ENCODE measurements around the gene GGTA1.
A peak's percentile ranks its signal among the peaks of the same experiment; 100 is the strongest.
"Not testable (repeated sequence)": the region's sequence is repeated elsewhere in the genome, so short reads cannot be mapped to it uniquely, and the experiment has no call there.

Gene GGTA1

DNA sequence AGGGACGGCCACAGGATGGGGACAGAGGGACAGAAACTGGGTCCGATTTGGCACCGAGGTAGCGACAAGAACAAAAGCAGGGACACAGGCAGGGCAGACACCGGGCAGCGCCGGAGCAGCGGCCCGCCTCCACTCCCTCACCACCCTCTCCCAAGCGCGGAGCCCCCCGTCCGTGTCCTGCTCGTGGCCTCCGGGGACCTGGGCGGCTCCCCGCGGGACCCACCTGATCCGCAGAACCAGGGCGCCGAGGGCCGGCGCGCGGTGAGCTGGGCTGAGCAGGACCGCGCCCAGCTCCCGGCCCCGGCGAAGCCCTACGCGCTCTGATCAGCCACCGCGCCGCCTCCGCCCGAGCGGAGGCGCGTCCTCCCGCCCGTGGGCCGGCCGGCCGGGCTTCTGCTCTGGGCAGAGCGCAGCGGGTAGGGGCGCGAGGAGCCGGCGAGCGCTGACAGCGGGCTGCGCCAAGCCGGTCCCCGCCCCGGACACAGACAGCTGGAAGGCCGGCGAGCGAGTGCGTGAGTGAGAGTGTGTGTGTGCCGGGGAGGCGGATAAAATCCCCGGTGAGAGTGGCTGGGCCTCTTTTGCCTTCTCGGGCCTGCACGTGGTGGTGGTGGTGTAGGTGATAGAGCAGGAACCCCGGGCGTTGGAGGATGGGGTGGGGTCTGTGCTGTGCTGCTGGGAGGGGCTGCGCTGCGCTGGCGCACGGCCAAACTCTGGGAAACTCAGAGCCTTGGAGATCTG is at the start of gene GGTA1:
Gene GGTA1, minus strand, starts transcription at position 418 of the 738 bp plus-strand sequence. CDS start 31,922 bp downstream, outside the sequence.
- no peak for DNase-seq

DNA sequence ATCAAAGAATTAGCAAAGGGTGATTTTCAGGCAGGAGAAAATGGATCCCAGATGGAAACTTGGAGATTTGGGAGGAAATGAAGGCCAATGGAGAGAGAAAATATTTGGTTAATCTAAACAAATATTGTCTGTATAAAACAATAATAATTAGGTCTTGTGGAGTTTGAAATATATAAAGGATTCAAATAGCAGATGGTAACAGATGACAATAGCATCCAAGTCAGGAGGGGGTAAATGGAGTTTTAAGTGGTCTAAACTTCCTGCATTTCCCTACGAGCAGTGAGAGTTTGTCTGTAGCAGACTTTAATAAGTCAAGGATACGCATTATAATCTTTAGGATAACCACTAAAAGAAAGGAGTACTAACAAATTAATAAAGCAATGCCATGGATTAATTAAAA is 49.0 kb upstream of the GGTA1 start:
- DNase-seq: no peak

DNA sequence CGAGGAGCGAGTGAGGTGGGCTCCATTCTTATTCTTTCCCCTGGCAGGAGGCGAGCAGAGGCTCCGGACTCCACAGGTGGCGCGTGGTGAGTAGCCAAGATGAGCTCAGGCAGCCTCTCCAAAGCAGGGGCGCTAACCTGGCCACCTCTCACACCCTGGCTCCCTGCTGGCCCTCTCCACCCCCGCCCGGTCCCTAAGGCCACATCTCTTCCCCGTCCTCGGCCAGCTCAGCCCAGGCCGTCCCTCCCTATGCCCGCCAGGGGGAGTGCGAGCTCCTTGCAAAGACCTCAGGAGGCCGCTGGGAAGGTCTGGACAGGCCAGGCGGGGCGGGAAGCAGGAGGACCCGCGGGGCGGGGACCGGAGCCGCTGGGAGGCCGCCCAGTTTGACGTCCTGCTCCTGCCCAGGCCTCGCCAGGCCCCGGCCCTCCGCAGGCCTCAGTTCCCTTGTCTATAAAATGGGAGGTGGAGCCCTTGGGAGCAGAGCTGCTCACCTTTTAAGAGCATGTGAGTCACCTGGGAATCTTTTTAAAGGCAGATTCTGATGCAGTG is 46.3 kb upstream of the GGTA1 start:
- DNase-seq: peak; percentile 61

DNA sequence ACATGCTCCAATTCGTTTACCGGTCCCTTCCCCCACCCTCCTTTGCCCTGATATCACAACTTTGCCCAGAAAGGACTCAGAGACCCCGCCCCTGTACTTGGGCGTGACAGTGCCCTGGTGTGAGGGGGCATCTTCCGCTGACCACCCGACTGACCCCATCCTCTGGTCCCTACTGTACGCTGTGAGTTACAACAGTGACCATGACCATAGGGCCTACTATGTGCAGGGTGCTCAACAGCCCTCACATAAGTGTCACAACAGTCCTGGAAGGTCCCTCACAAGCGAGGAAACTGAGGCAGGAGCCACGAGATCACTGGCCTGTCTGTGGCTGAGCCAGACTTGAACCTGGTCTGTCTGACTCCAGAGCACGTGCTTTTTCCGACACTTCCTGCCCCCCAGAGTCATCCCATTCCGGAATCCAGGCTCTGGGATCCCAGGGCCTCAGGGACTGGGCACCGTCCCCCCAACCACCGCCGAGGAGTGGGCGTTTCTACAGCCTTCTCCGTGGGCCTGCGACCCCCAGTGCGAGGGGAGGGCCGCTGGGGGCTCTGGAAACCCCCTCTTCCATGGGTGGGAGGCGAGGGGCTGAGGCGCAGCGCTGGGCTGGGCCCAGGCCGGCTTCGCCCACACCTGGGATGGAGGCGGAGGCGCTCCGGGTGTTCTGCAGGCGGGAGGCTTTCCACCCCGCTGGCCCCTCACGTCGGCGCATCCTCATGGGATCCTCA is 45.7 kb upstream of the GGTA1 start:
- no peak for DNase-seq

DNA sequence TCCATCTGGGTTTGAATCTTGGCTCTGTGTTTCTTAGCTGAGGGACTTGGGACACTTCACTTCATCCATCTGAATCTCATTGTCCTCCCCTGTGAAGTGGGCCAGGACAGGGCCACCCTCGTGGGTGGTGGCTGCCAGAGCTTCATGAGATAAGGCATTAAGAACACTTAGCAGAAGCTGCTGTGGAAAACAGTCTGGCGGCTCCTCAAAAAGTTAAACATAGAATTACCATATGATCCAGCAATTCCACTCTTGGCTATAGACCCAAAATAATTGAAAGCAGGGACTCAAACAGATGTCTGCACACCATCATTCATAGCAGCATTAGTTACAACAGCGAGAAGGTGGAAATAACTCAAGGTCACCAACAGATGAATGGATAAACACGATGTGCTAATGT is 42.4 kb upstream of the GGTA1 start:
- no peak for DNase-seq

DNA sequence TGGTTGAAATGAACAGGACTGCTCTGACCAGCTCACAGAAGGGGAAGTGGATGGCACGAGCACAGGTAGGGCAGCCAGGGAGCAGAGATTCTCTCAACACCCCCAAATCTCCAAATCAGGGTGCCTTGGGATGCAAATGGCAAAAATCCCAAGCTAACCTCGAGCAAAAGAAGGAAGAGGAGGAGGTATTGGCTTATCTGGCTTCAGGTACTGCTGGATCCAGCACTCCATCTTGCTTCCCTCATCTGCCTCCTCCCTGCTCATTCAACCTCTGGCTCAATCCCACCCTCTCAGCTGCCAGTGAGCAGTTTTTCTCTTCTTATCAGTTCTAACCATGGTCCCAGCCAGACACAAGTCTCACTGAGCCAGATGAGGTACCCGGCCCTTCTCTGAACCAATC is 41.6 kb upstream of the GGTA1 start:
- no peak for DNase-seq

DNA sequence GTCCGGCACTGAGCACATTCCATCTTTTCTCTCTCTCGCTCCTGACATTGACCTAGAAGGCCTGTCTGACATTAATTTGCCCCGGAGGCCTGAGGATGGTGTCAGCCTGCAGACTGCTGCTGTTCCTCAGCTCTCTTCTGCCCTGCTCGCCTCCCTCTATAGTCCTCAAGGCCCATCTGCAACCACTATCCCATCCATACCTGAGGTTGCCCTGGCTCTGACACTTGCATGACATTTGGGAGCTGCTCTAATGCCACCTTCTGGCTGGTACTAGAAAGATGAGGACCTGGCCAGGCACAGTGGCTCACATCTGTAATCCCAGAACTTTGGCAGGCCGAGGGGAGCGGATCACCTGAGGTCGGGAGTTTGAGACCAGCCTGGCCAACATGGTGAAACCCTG is 38.6 kb upstream of the GGTA1 start:
- DNase-seq: no peak

DNA sequence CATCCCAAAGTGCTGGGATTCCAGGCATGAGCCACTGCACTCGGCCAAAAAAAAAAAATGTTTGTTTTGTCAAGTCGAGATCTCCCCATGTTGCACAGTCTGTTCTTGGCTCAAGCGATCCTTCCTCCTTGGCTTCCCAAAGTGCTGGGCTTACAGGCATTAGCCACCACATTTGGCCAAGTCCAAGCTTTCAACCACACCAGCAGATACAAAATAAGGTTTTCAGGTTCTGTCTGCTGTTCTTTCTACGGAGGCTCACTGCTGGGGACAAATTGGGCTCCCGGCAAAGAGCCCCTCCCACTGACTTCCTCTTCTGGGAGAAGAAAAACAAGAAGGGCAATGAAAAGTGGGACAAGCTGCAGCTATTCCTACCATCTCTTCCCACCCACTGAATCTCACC is 37.6 kb upstream of the GGTA1 start:
- DNase-seq: no peak

DNA sequence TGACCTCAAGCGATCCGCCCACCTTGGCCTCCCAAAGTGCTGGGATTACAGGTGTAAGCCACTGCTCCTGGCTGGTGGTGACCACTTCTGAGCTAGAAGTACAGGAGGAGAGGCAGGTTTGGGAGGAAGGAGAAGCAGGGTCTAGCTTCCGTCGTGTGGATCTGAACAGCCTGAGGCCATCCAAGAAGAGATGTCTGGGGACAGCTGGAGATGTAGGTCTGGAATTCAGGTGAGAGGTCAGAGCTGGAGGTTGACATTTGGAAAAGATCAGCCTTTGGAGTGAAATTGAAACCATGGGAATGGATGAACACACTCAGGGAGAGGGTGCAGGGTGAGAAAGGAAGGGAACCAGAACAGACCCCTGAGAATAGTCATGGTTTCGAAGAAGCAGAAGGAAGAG is 33.2 kb upstream of the GGTA1 start:
- DNase-seq: no peak

DNA sequence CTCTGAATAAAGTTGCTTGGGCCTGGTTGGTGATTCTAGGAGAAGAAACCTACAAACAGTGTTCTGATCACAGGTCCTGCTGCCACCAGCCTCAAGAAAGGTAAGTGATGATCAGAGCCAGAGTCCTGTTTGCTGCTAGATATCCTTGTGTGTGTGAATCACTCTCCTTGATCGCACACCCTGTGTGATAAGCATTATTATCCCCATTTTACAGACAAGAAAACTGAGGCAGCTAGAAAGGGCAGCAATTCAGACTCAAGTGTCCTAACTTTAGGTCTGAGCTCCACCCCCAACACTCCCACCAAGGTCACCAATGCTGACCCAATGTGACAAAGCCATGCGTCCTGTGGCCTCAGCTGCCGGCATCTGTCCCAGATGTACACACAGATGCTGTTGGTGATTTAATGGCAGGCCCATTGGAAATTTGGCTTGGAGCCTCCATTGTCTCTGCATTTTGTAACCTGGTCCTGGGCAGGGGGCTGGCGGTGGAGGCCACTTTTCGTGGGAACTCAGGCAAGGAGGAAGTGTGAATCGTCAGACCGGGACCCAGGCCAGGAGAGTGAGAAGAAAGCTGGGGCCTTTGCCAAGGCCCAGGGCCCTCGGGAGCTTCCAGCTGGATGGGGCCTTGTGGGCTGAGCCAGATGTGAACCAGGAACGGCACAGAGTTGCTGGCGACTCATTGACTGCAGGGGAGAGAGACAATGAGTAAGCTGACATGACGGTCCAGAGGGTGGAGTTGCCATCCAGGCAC is 29.8 kb upstream of the GGTA1 start:
- DNase-seq: no peak

DNA sequence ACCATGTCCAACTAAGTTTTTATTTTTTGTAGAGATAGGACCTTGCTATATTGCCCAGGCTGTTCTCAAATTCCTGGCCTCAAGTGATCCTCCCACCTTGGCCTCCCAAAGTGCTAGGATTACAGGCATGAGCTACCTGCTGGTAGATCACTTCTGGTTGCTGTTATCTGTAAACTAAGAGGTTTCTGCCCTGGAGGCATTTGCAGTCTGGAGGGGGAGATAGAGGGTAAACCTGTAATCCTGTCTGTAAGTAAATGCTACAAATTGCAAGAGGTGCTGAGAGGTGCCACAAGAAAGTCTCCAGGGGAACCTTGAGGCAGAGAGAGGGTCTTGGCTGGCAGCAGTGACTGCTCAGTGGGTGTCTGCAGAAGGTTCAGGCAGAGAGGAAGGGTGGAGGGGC is 29.0 kb upstream of the GGTA1 start:
- no peak for DNase-seq

DNA sequence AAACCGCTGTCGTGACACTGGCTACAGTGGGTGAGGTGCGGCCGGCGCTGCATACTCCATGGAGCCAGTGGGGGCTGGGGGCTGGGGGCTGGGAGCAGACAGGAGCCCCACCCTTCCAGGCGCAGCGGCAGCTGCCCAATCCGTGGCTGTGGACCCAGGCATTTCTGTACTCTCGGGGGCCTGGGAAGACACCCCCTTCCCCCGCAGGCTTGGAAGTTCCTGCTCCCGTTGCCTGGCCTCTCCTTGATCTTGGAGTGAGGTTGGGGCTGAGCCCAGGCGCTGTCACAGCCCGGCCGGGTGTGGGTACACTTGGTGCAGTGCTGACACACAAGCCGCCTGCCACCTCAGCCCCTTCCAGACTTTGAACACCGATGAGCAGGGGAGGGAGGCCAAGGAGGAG is 27.7 kb upstream of the GGTA1 start:
- DNase-seq: no peak

DNA sequence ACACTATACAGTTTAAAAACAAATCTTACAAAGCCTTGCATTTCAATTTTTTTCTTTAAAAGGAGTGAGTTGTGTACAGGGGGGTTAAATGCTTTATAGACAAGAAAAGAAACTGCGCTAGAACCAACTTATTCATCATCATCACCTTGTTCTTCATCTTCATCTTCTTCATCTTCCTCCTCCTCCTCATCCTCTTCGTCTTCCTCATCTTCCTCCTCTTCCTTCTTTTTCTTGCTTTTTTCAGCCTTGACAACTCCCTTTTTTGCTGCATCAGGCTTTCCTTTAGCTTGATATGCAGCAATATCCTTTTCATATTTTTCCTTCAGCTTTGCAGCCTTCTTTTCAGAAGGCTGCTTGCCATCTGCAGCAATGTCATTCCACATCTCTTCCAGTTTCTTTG is 20.0 kb upstream of the GGTA1 start:
- DNase-seq: not testable (repeated sequence)

DNA sequence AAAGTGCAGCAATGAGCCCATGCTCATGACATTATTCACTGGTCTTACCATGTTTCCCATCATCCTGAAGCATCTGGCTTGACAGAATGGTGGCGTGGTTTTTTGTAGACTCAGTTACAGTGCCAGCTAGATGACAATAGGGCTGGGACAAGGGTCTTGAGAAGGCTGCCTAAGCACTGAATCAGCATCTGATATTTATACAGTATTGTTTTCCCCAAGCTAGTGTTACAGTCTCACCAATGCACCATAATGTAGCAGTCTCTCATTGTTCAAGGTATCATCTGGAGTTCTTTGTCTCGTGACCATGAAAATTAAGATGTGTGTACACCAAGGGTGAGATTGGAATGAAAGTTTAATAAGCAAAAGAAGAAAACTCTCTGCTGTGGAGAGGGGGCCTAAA is 19.0 kb upstream of the GGTA1 start:
- DNase-seq: no peak

DNA sequence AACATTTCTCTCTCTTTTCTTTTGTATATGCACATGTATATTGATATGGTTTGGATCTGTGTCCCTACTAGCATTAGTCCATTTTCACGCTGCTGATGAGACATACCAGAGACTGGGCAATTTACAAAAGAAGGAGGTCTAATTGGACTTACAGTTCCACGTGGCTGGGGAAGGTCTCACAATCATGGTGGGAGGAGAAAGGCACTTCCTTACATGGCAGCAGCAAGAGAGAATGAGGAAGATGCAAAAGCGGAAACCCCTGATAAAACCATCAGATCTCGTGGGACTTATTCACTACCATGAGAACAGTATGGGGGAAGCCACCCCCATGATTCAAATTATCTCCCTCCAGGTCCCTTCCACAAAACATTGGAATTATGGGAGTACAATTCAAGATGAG is 13.5 kb upstream of the GGTA1 start:
- DNase-seq: not testable (repeated sequence)

DNA sequence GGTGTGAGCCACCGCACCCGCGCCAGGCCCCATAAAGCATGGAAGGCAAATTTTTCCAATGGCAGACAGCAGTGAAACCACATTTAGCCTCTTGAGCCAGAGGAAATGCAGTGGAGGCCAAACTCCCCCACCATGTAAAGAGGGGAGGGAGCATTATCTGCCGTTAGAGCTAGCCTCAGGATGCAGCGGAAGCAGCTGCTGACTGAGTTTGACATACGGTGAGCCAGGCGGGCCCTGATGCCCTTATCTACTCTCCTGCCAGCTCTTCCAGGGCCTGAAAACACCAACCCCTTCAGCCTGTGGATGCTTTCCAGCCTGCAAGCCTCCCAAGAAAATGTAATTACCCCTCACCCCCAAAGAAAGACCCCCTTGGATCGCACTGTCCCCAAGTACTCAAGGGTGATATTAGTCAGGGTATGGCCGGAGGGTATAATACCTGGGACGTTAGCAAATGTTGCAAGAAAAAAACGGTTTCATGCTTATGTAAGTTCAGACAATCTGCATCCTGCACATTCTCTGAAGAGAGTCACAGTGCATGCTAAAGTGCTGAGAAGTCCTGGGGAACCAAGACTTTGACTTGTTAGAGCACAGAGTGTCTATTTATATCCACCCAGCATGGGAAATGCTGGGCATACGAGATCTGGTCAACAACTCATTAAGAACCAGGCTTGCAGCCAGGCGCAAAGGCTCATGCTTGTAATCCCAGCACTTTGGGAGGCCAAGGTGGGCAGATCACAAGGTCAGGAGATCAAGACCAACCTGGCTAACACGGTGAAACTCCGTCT is 11.3 kb upstream of the GGTA1 start:
- no peak for DNase-seq

DNA sequence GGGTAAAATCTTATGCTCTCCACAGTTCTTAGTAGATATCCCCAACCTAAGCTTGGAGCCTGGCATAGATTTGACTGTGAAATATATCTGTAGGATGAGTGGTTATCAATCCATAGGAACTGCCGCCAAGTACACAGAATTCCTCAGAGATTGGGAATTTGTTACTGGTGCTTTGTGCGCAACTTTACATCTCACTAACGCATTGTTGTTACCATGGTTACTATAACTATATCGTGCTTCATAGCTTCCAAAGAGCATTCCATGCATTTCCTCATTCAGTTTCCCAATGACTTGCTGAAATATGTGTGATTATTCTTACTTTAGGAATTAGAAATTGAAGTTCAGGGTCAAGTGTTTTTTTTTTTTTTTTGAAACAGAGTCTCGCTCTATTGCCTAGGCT is 9.5 kb upstream of the GGTA1 start:
- DNase-seq: no peak

DNA sequence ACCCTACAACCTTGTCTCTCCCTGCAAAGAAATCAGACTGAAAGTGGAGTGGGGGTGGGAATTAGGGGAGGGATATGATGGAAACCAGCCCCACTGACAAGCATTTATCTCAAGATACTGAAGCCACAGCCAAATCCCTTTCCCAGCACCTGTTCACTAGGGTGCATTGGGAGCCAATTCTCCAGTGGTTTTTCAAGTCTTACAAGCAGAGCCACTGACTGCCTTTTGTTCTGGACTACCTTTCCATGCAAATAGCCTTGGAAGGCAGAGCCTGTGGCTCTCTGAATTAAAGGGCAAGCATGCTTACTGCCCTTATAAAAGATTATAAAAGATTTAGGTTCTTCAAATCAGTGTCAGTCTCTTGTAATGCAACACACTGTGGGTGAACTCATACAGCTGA is 8.8 kb upstream of the GGTA1 start:
- DNase-seq: no peak

DNA sequence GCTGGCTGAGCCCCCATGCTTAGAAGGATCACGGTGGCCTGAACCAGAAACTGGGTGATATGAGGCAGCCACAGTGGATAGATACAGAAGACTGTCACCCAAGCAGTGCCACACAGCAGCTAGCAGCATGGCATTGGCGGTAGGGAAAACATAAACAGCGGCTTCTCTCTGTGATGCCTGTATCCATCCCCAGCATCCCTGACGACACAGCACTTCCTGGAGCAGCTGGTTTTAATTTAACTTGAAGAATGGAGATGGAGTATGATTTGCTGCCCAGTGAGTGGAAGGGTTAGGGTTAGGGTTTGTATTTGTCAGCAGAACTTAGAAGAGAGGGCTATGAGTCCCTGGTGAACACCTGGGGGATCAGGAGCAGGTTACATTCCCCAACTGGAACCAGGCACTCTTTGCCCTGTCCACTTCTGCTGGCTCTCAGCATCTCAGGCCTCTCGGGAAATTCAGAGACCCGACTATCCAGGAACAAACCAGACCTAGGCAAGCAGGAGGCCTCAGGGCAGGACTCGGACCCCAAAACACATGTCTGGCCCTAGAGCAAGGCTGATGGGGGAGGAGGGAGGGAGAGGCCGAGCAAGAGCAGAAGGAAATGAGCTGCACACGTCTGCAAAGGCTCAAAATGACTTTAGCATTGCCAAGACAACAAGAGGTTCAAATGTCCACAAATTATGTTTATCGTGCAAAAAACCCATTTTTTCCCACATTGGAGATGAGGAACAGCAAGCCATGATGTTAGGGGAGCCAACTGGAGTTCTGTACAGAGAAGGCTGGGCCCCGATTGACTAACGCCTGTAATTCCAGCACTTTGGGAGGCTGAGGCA is 6.5 kb upstream of the GGTA1 start:
- no peak for DNase-seq

DNA sequence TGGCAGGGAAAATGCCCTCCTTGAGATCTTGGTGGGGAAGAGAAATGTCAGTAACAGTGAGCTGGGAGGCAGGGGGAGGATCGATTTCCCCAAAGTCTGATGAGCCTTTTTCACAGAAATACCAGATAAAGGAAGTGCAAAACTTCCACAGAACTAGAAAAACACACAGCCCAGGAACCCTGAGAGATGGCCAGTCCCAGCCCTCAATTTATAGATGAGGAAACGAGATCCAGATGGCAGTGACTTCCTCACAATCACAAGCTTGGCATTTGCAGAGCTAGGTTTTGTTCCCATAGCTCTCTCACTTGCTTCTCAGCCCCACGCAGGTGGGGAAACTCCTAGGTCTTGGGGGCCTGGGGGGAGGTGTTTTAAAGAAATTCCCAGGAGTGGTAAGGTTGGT is 3.8 kb upstream of the GGTA1 start:
- DNase-seq: no peak

DNA sequence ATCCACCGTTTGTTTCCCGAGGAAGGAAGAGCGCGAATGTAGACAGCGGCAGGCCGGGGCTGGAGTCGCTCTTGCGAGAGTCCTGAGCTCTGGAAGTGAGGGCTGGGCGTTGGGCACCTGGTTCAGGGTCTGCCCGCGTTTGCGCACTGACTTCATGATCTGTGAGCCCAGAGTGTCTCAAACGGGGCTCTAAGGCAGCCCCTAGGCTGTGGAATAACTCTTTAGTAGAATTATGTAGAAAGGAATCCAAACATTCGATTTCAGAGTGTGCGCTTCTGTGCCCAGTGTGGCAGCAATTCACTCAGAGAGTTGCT is 478 bp upstream of the GGTA1 start:
- DNase-seq: no peak

DNA sequence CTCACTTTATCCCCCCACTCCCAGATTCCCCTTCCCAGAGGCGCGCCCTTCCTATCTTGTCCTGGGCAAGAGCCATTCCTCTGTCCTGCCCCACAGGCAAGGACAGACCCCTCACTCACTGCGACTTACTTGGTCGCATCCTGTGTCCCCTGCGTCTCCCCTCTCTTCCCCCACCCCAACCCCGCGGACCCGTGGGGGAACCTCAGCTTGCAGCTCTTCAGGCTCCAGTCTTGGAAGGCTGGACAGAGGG is 542 bp downstream of the GGTA1 start:
- DNase-seq: no peak
